Mesendoderm (in vitro differentiated cells): ENCODE measurements around the gene H6PD.

Experiments used
- DNase-seq: peaks from one replicate; pipeline ENCODE4 v3.0.0; 2013
- H2AK5ac ChIP-seq: 2 replicates; pipeline ENCODE4 v1.6.1; 2013; ENCODE audit warnings: low read length, inconsistent platforms
- H2BK120ac ChIP-seq: 2 replicates; pipeline ENCODE4 v1.6.1; 2013; ENCODE audit warnings: low read depth, mild to moderate bottlenecking, low read length, moderate library complexity, mixed read lengths
- H2BK15ac ChIP-seq: replicated peaks from 2 replicates; pipeline ENCODE4 v1.6.1; 2013; ENCODE audit warnings: low read depth, mild to moderate bottlenecking, moderate library complexity
- H2BK5ac ChIP-seq: 2 replicates; pipeline ENCODE4 v1.6.1; 2013; ENCODE audit warnings: low read length, inconsistent platforms
- H3K18ac ChIP-seq: 2 replicates; pipeline ENCODE4 v1.6.1; 2013; ENCODE audit warnings: mild to moderate bottlenecking, low read length, mixed read lengths
- H3K23ac ChIP-seq: one replicate; pipeline ENCODE4 v1.6.1; 2013; ENCODE audit warnings: low read length
- H3K27ac ChIP-seq: 2 replicates; pipeline ENCODE4 v1.5.1; 2013; ENCODE audit warnings: low read depth, mild to moderate bottlenecking, inconsistent platforms, low read length, moderate library complexity
- H3K27me3 ChIP-seq: 2 replicates; pipeline ENCODE4 v1.6.1; 2013; ENCODE audit warnings: low read length, control low read depth, mild to moderate bottlenecking, inconsistent platforms; ENCODE audit not compliant: insufficient read depth, poor library complexity
- H3K36me3 ChIP-seq: 2 replicates; pipeline ENCODE4 v1.6.1; 2013; ENCODE audit warnings: low read length, inconsistent platforms; ENCODE audit not compliant: control insufficient read depth, insufficient read depth
- H3K4ac ChIP-seq: one replicate; pipeline ENCODE4 v1.6.1; 2013; ENCODE audit warnings: low read depth, mild to moderate bottlenecking, low read length, moderate library complexity
- H3K4me1 ChIP-seq: 2 replicates; pipeline ENCODE4 v1.6.1; 2013; ENCODE audit warnings: low read depth, low read length, inconsistent platforms; ENCODE audit not compliant: control insufficient read depth
- H3K4me2 ChIP-seq: 2 replicates; pipeline ENCODE4 v1.6.1; 2013; ENCODE audit warnings: low read length
- H3K4me3 ChIP-seq: 2 replicates; pipeline ENCODE4 v1.5.1; 2013; ENCODE audit warnings: mild to moderate bottlenecking, low read length
- H3K56ac ChIP-seq: one replicate; pipeline ENCODE4 v1.6.1; 2013; ENCODE audit warnings: low read length
- H3K79me1 ChIP-seq: 2 replicates; pipeline ENCODE4 v1.6.1; 2013; ENCODE audit warnings: low read length, inconsistent platforms
- H3K79me2 ChIP-seq: 2 replicates; pipeline ENCODE4 v1.6.1; 2013; ENCODE audit warnings: mild to moderate bottlenecking, low read length; ENCODE audit not compliant: control insufficient read depth, insufficient read depth
- H3K9ac ChIP-seq: 2 replicates; pipeline ENCODE4 v1.6.1; 2013; ENCODE audit warnings: low read length, inconsistent platforms
- H4K5ac ChIP-seq: one replicate; pipeline ENCODE4 v1.6.1; 2013; ENCODE audit warnings: low read length
- H4K8ac ChIP-seq: one replicate; pipeline ENCODE4 v1.6.1; 2013; ENCODE audit warnings: low read depth, mild to moderate bottlenecking, control low read depth, low read length, moderate library complexity
- WGBS: extraction: QIAGEN DNeasy Blood & Tissue Kit; methylation state at CpG from one replicate; pipeline ENCODE4 v1.1.7; 2013; ENCODE audit warnings: low lambda C conversion rate, missing lambda C conversion rate; ENCODE audit not compliant: insufficient coverage; ENCODE audit errors: extremely low coverage; 5-methylcytosine and 5-hydroxymethylcytosine counted together

Gene H6PD

GRCh38 chr1:9289090-9289534, 54.5 kb downstream of the H6PD start:
- H3K79me1 ChIP-seq: peaks cover 5% of the 10 kb centered on the region
- no peak overlapping the region for H2AK5ac ChIP-seq
- H4K8ac ChIP-seq: no peak overlapping the region
- H3K4me1 ChIP-seq: no peaks in the 10 kb centered on the region
- H2BK15ac ChIP-seq: no peak overlapping the region
- H3K23ac ChIP-seq: no peak overlapping the region
- no peak overlapping the region for H2BK5ac ChIP-seq
- H3K36me3 ChIP-seq: no peaks in the 10 kb centered on the region
- no peak overlapping the region for H3K56ac ChIP-seq
- H4K5ac ChIP-seq: no peak overlapping the region
- H3K4me2 ChIP-seq: no peak overlapping the region
- H3K18ac ChIP-seq: no peak overlapping the region
- H3K79me2 ChIP-seq: peaks cover 3% of the 10 kb centered on the region
- H3K27ac ChIP-seq: no peak overlapping the region
- H3K4me3 ChIP-seq: no peak overlapping the region
- DNase-seq: peak; percentile 71
- WGBS: no CpG with 5 or more reads among the region's 6 CpGs
- no peak overlapping the region for H3K4ac ChIP-seq
- no peak overlapping the region for H2BK120ac ChIP-seq
- no peaks in the 10 kb centered on the region for H3K27me3 ChIP-seq
- H3K9ac ChIP-seq: no peak overlapping the region

- H2BK5ac ChIP-seq: no peak overlapping the region
- H3K79me1 ChIP-seq: peaks cover 9% of the 10 kb centered on the region
- H3K4me1 ChIP-seq: no peaks in the 10 kb centered on the region
- H2AK5ac ChIP-seq: no peak overlapping the region
- no peak overlapping the region for H2BK120ac ChIP-seq
- H3K27ac ChIP-seq: no peak overlapping the region
- no peaks in the 10 kb centered on the region for H3K27me3 ChIP-seq
- H4K8ac ChIP-seq: no peak overlapping the region
- no peak overlapping the region for H3K18ac ChIP-seq
- no peak overlapping the region for H3K4me2 ChIP-seq
- H3K56ac ChIP-seq: no peak overlapping the region
- H3K36me3 ChIP-seq: no peaks in the 10 kb centered on the region
- H4K5ac ChIP-seq: no peak overlapping the region
- no peak overlapping the region for H3K23ac ChIP-seq
- no peak overlapping the region for H3K4me3 ChIP-seq
- H3K79me2 ChIP-seq: peaks cover 6% of the 10 kb centered on the region
- WGBS: no CpG with 5 or more reads among the region's 5 CpGs
- no peak overlapping the region for H2BK15ac ChIP-seq
- no peak overlapping the region for H3K4ac ChIP-seq
- H3K9ac ChIP-seq: no peak overlapping the region
- peak; percentile 57 for DNase-seq
Measured at GRCh38 chr1:9289711-9290485, 55.3 kb downstream of the H6PD start.

GRCh38 chr1:9291914-9292360, 57.4 kb downstream of the H6PD start:
- no peak overlapping the region for H3K4me3 ChIP-seq
- no peak overlapping the region for H4K5ac ChIP-seq
- peak overlapping the region; percentile 85 for H3K18ac ChIP-seq
- peaks cover 16% of the 10 kb centered on the region for H3K79me1 ChIP-seq
- H4K8ac ChIP-seq: no peak overlapping the region
- H3K4me2 ChIP-seq: peak overlapping the region; percentile 69
- no peak overlapping the region for H2BK120ac ChIP-seq
- peak overlapping the region; percentile 81 for H3K56ac ChIP-seq
- no peak overlapping the region for H2AK5ac ChIP-seq
- no peaks in the 10 kb centered on the region for H3K27me3 ChIP-seq
- peak overlapping the region; percentile 63 for H3K9ac ChIP-seq
- H3K4ac ChIP-seq: peak overlapping the region; percentile 38
- H2BK5ac ChIP-seq: no peak overlapping the region
- peaks cover 12% of the 10 kb centered on the region for H3K79me2 ChIP-seq
- DNase-seq: peak; percentile 55
- no peaks in the 10 kb centered on the region for H3K36me3 ChIP-seq
- no peak overlapping the region for H2BK15ac ChIP-seq
- no peaks in the 10 kb centered on the region for H3K4me1 ChIP-seq
- no peak overlapping the region for H3K23ac ChIP-seq
- no CpG with 5 or more reads among the region's 13 CpGs for WGBS
- H3K27ac ChIP-seq: no peak overlapping the region

GRCh38 chr1:9292361-9293240, 58.0 kb downstream of the H6PD start, which contains the start of gene SPSB1:
SPSB1 (plus strand) TSS chr1:9292894; CDS start chr1:9355892, 62,998 bp downstream.
- peak within 1 kb of the TSS; percentile 81 for H3K56ac ChIP-seq
- no peak within 1 kb of the TSS for H2BK5ac ChIP-seq
- peak within 1 kb of the TSS; percentile 67 for H3K9ac ChIP-seq
- H2AK5ac ChIP-seq: no peak within 1 kb of the TSS
- H3K4me2 ChIP-seq: peak within 1 kb of the TSS; percentile 69
- H3K4me1 ChIP-seq: no peaks in the 10 kb centered on the region
- H4K5ac ChIP-seq: no peak within 1 kb of the TSS
- H3K27me3 ChIP-seq: no peaks in the 10 kb centered on the region
- H3K79me2 ChIP-seq: peaks cover 12% of the 10 kb centered on the region
- peak within 1 kb of the TSS; percentile 64 for H2BK120ac ChIP-seq
- WGBS: no CpG with 5 or more reads among the region's 119 CpGs
- H3K23ac ChIP-seq: peak within 1 kb of the TSS; percentile 11
- no peak within 1 kb of the TSS for H4K8ac ChIP-seq
- H3K27ac ChIP-seq: peak within 1 kb of the TSS; percentile 14
- peak within 1 kb of the TSS; percentile 89 for H3K18ac ChIP-seq
- no peak within 1 kb of the TSS for H2BK15ac ChIP-seq
- peak within 1 kb of the TSS; percentile 88 for H3K4ac ChIP-seq
- peaks cover 16% of the 10 kb centered on the region for H3K79me1 ChIP-seq
- no peaks in the 10 kb centered on the region for H3K36me3 ChIP-seq
- DNase-seq: peak; percentile 84
- peak within 1 kb of the TSS; percentile 44 for H3K4me3 ChIP-seq

- Histone ChIP-seq H3K9ac (peak overlapping the region; percentile 67), H3K18ac (peak overlapping the region; percentile 89), H3K56ac (peak overlapping the region; percentile 46), H2BK15ac (no peak overlapping the region), H3K79me2 (peaks cover 12% of the 10 kb centered on the region), H3K23ac (no peak overlapping the region), H2AK5ac (no peak overlapping the region), H3K4ac (peak overlapping the region; percentile 88), H3K79me1 (peaks cover 16% of the 10 kb centered on the region), H3K4me2 (no peak overlapping the region), H4K8ac (no peak overlapping the region), H4K5ac (no peak overlapping the region), H3K27ac (no peak overlapping the region), H2BK120ac (peak overlapping the region; percentile 64), H3K4me3 (peak overlapping the region; percentile 14), H2BK5ac (no peak overlapping the region), H3K4me1 (no peaks in the 10 kb centered on the region), H3K27me3 (no peaks in the 10 kb centered on the region), H3K36me3 (no peaks in the 10 kb centered on the region)
- WGBS: no CpG with 5 or more reads among the region's 43 CpGs
- DNase-seq: no peak
Measured at GRCh38 chr1:9293241-9293532, 58.6 kb downstream of the H6PD start.
